Smooth muscle cell (in vitro differentiated cells): ENCODE results near the gene EIF4E3. TPM values are rescaled to one million over a fixed set of nuclear protein-coding genes. Genes with fewer than 3 reads are reported as not detected.

ENCODE experiments used
- DNase-seq: peaks from one replicate; lab custom pipeline; 2025; ENCODE audit not compliant: unreplicated experiment; lab: John Stamatoyannopoulos, UW
- H2AFZ ChIP-seq: fragments of 200-600 bp; sonication (generic); 2 replicates; pipeline ENCODE4 v1.6.0; 2016; ENCODE audit warnings: antibody characterized with exemption, low read depth, mild to moderate bottlenecking
- H3F3A ChIP-seq: fragments of 200-600 bp; sonication (generic); 2 replicates; pipeline ENCODE4 v1.6.0; 2017; ENCODE audit warnings: antibody characterized with exemption, low read depth
- H3K27ac ChIP-seq: fragments of 200-600 bp; sonication (generic); 2 replicates; pipeline ENCODE4 v1.5.1; 2016; ENCODE audit warnings: low read depth, mild to moderate bottlenecking
- H3K27me3 ChIP-seq: fragments of 200-600 bp; sonication (generic); 2 replicates; pipeline ENCODE4 v1.6.1; 2016; ENCODE audit warnings: low read depth, mild to moderate bottlenecking
- H3K36me3 ChIP-seq: fragments of 200-600 bp; sonication (generic); 2 replicates; pipeline ENCODE4 v1.5.1; 2016; ENCODE audit warnings: low read depth
- H3K4me1 ChIP-seq: fragments of 200-600 bp; sonication (generic); 2 replicates; pipeline ENCODE4 v1.5.1; 2016; ENCODE audit warnings: low read depth
- H3K4me2 ChIP-seq: fragments of 200-600 bp; sonication (generic); 2 replicates; pipeline ENCODE4 v1.6.0; 2016; ENCODE audit warnings: mild to moderate bottlenecking
- H3K4me3 ChIP-seq: fragments of 200-600 bp; sonication (generic); 2 replicates; pipeline ENCODE4 v1.5.1; 2016; ENCODE audit warnings: mild to moderate bottlenecking
- H3K79me2 ChIP-seq: fragments of 200-600 bp; sonication (generic); 2 replicates; pipeline ENCODE4 v1.6.0; 2016; ENCODE audit warnings: low read depth, mild to moderate bottlenecking
- H3K9ac ChIP-seq: fragments of 200-600 bp; sonication (generic); 2 replicates; pipeline ENCODE4 v1.6.0; 2016; ENCODE audit warnings: low read depth
- H3K9me3 ChIP-seq: fragments of 200-600 bp; sonication (generic); replicated peaks from 2 replicates; pipeline ENCODE4 v1.5.1; 2016; ENCODE audit warnings: low read depth
- H4K20me1 ChIP-seq: fragments of 200-600 bp; sonication (generic); 2 replicates; pipeline ENCODE4 v1.6.0; 2016; ENCODE audit warnings: low read depth
- WGBS: methylation state at CpG from one replicate; pipeline ENCODE4 v1.1.7; 2016; ENCODE audit warnings: low lambda C conversion rate; 5-methylcytosine and 5-hydroxymethylcytosine counted together
- polyA plus RNA-seq: library from polyadenylated mRNA; unstranded; fragments of >200 nt; fragmentation: Nextera tagmentation; extraction: Ambion mirVana; gene quantifications from 2 replicates; pipeline ENCODE4 v1.2.1, GENCODE V29; 2016
- total RNA-seq: library from RNA; depleted of rRNA; stranded (reverse); fragments of >200 nt; gene quantifications from 2 replicates; pipeline ENCODE4 v1.2.3, GENCODE V29; 2014
- TF ChIP-seq, protein P1 (sequence below): fragments of 200-600 bp; sonication (generic); IDR thresholded peaks from 2 replicates; pipeline ENCODE4 v1.5.1; 2017; ENCODE audit warnings: borderline replicate concordance, mild to moderate bottlenecking, antibody characterized with exemption; ENCODE audit not compliant: insufficient read depth, poor library complexity, severe bottlenecking

Gene EIF4E3
- total and polyA plus RNA-seq, 2 experiments from 2014 or later = 2.3 to 3.5 TPM

GRCh38 chr3:71721651-71722157 lies 3.5 kb downstream of the EIF4E3 start:
- H3K27me3 ChIP-seq = peaks cover 33% of the 10 kb centered on the region
- no peaks in the 10 kb centered on the region for H3K79me2 ChIP-seq
- H4K20me1 ChIP-seq = no peaks in the 10 kb centered on the region
- no peak overlapping the region for H3K4me2 ChIP-seq
- H3K4me1 ChIP-seq = peaks cover 5% of the 10 kb centered on the region
- H2AFZ ChIP-seq = no peak overlapping the region
- no peak overlapping the region for H3K27ac ChIP-seq
- DNase-seq = no peak
- TF ChIP-seq, protein P1, sequence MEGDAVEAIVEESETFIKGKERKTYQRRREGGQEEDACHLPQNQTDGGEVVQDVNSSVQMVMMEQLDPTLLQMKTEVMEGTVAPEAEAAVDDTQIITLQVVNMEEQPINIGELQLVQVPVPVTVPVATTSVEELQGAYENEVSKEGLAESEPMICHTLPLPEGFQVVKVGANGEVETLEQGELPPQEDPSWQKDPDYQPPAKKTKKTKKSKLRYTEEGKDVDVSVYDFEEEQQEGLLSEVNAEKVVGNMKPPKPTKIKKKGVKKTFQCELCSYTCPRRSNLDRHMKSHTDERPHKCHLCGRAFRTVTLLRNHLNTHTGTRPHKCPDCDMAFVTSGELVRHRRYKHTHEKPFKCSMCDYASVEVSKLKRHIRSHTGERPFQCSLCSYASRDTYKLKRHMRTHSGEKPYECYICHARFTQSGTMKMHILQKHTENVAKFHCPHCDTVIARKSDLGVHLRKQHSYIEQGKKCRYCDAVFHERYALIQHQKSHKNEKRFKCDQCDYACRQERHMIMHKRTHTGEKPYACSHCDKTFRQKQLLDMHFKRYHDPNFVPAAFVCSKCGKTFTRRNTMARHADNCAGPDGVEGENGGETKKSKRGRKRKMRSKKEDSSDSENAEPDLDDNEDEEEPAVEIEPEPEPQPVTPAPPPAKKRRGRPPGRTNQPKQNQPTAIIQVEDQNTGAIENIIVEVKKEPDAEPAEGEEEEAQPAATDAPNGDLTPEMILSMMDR = no peak
- H3K9ac ChIP-seq = no peak overlapping the region
- 87% methylated on average over 6 of the region's 6 CpGs for WGBS
- no peaks in the 10 kb centered on the region for H3K36me3 ChIP-seq
- no peaks in the 10 kb centered on the region for H3F3A ChIP-seq
- no peak overlapping the region for H3K4me3 ChIP-seq
- no peaks in the 10 kb centered on the region for H3K9me3 ChIP-seq

GRCh38 chr3:71721002-71721401 lies 4.2 kb downstream of the EIF4E3 start:
- DNase-seq = no peak
- Histone ChIP-seq H3K4me2 (no peak overlapping the region), H4K20me1 (no peaks in the 10 kb centered on the region), H3K4me1 (peaks cover 5% of the 10 kb centered on the region), H3K36me3 (no peaks in the 10 kb centered on the region), H2AFZ (no peak overlapping the region), H3F3A (no peaks in the 10 kb centered on the region), H3K27me3 (peaks cover 33% of the 10 kb centered on the region), H3K9ac (no peak overlapping the region), H3K27ac (no peak overlapping the region), H3K9me3 (no peaks in the 10 kb centered on the region), H3K4me3 (no peak overlapping the region), H3K79me2 (no peaks in the 10 kb centered on the region)
- TF ChIP-seq, protein P1 = no peak
- 95% methylated on average over 7 of the region's 7 CpGs for WGBS

- 81% methylated on average over 4 of the region's 4 CpGs for WGBS
- Histone ChIP-seq H4K20me1 (no peaks in the 10 kb centered on the region), H3F3A (no peaks in the 10 kb centered on the region), H3K4me3 (no peak overlapping the region), H3K27ac (no peak overlapping the region), H3K36me3 (no peaks in the 10 kb centered on the region), H3K4me1 (no peaks in the 10 kb centered on the region), H3K27me3 (peaks cover 17% of the 10 kb centered on the region), H3K9me3 (no peaks in the 10 kb centered on the region), H3K4me2 (no peak overlapping the region), H3K79me2 (no peaks in the 10 kb centered on the region), H3K9ac (no peak overlapping the region), H2AFZ (no peak overlapping the region)
- TF ChIP-seq, protein P1 = no peak
- no peak for DNase-seq
Observed at GRCh38 chr3:71718072-71718471, 7.1 kb downstream of the EIF4E3 start.

DNA sequence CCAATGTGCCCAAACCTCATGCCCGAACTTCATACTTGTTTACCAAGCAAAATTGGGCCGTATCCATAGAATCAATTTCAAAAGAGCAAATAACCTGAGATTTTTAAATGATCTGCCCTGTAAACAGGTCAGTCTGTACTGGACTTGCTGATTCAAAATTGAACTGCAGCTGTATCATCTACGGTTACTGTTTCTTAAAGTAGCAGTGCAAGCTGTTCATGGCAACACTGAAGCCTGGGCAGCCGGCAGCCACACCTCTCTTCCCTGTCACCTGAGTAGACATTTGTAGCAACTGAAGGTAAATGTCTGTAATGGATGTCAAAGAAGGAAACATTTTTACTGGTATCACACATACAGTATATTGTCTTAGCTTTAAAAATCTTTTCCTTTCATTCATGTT lies 10.6 kb downstream of the EIF4E3 start:
- Histone ChIP-seq H3F3A (no peaks in the 10 kb centered on the region), H3K27ac (no peak overlapping the region), H3K27me3 (no peaks in the 10 kb centered on the region), H3K4me3 (no peak overlapping the region), H4K20me1 (no peaks in the 10 kb centered on the region), H2AFZ (no peak overlapping the region), H3K9me3 (no peaks in the 10 kb centered on the region), H3K79me2 (no peaks in the 10 kb centered on the region), H3K4me1 (no peaks in the 10 kb centered on the region), H3K9ac (no peak overlapping the region), H3K4me2 (no peak overlapping the region), H3K36me3 (no peaks in the 10 kb centered on the region)
- TF ChIP-seq, protein P1 = no peak
- DNase-seq = no peak
- 94% methylated on average over 4 of the region's 4 CpGs for WGBS
